Activated B cell treated with CpG ODN at 0.5 μM for 24 hours (primary cell): Measurements from ENCODE around the gene ZCCHC2. TPM values are rescaled to one million over a fixed set of nuclear protein-coding genes. Genes with fewer than 3 reads are reported as not detected.

Experiments
- ATAC-seq: fragments of 200-7000 bp; cut with Tn5 transposase; one replicate; pipeline ENCODE4 v1.10.0; 2021; ENCODE audit warnings: low read depth, mild to moderate bottlenecking, moderate library complexity
- CTCF ChIA-PET: fragments of 350-600 bp; sonication (Branson Sonifier 250); formaldehyde crosslinking; loops from one replicate; lab custom pipeline; 2021; ENCODE audit warnings: antibody characterized with exemption; lab: Charles Lee
- POLR2A ChIA-PET: fragments of 350-600 bp; sonication (Branson Sonifier 250); formaldehyde crosslinking; loops from one replicate; lab custom pipeline; 2021; ENCODE audit warnings: antibody characterized with exemption; lab: Charles Lee
- DNase-seq: peaks from one replicate; pipeline ENCODE4 v3.0.0; 2022
- H3K27ac Mint-ChIP-seq: one replicate; pipeline ENCODE4 v1.8.0; 2020; ENCODE audit warnings: mixed read lengths
- H3K27me3 Mint-ChIP-seq: one replicate; pipeline ENCODE4 v1.8.0; 2021; ENCODE audit warnings: mixed read lengths
- H3K36me3 Mint-ChIP-seq: one replicate; pipeline ENCODE4 v1.8.0; 2021; ENCODE audit warnings: low read depth, mixed read lengths
- H3K4me1 Mint-ChIP-seq: one replicate; pipeline ENCODE4 v1.8.0; 2021; ENCODE audit warnings: mixed read lengths
- H3K4me3 Mint-ChIP-seq: one replicate; pipeline ENCODE4 v1.8.0; 2020; ENCODE audit warnings: mild to moderate bottlenecking, mixed read lengths
- H3K9me3 Mint-ChIP-seq: one replicate; pipeline ENCODE4 v1.8.0; 2020; ENCODE audit warnings: mixed read lengths
- CTCF ChIP-seq: fragments of 200-600 bp; IDR thresholded peaks from one replicate; pipeline ENCODE4 v1.8.0; 2022; ENCODE audit warnings: antibody characterized with exemption, mild to moderate bottlenecking
- intact Hi-C: fragments of 100-400 bp; cut with micrococcal nuclease; formaldehyde crosslinking; loops from one replicate; pipeline ENCODE4 v1.15.1; 2024
- total RNA-seq: library from RNA; stranded (reverse); gene quantifications from 2 replicates; pipeline ENCODE4 v1.2.3, GENCODE V29; 2022

The ZCCHC2 gene
- total RNA-seq, 1 donor from 2014 or later, result 29.4 TPM

GRCh38 chr18:62607708-62608428 lies 85.0 kb downstream of the ZCCHC2 start:
- peaks cover 11% of the 10 kb centered on the region for H3K27me3 Mint-ChIP-seq
- H3K9me3 Mint-ChIP-seq, result no peaks in the 10 kb centered on the region
- no peak for DNase-seq
- TF ChIP-seq CTCF, result no peak
- POLR2A ChIA-PET, result no interaction called here
- ATAC-seq, result no peak
- intact Hi-C loops, result no loop called here
- peaks cover 5% of the 10 kb centered on the region for H3K4me1 Mint-ChIP-seq
- CTCF ChIA-PET, result no interaction called here
- no peak overlapping the region for H3K4me3 Mint-ChIP-seq
- H3K27ac Mint-ChIP-seq, result no peak overlapping the region
- H3K36me3 Mint-ChIP-seq, result no peaks in the 10 kb centered on the region

GRCh38 chr18:62609764-62610163 lies 86.9 kb downstream of the ZCCHC2 start:
- Mint-ChIP-seq H3K27ac (no peak overlapping the region), H3K27me3 (peaks cover 9% of the 10 kb centered on the region), H3K4me3 (no peak overlapping the region), H3K4me1 (peaks cover 10% of the 10 kb centered on the region), H3K9me3 (no peaks in the 10 kb centered on the region), H3K36me3 (no peaks in the 10 kb centered on the region)
- intact Hi-C loops, result no loop called here
- POLR2A ChIA-PET, result no interaction called here
- CTCF ChIA-PET, result no interaction called here
- no peak for TF ChIP-seq CTCF
- no peak for DNase-seq
- no peak for ATAC-seq

- CTCF ChIA-PET, result no interaction called here
Measured at GRCh38 chr18:62610351-62610700, 87.5 kb downstream of the ZCCHC2 start.

GRCh38 chr18:62610701-62611411 lies 88.0 kb downstream of the ZCCHC2 start:
- intact Hi-C loops, result no loop called here
- POLR2A ChIA-PET, result no interaction called here
- peaks cover 13% of the 10 kb centered on the region for H3K27me3 Mint-ChIP-seq
- CTCF ChIA-PET, result no interaction called here
- H3K4me1 Mint-ChIP-seq, result peaks cover 10% of the 10 kb centered on the region
- no peak for DNase-seq
- H3K9me3 Mint-ChIP-seq, result no peaks in the 10 kb centered on the region
- TF ChIP-seq CTCF, result no peak
- no peak for ATAC-seq
- H3K27ac Mint-ChIP-seq, result no peak overlapping the region
- H3K4me3 Mint-ChIP-seq, result no peak overlapping the region
- no peaks in the 10 kb centered on the region for H3K36me3 Mint-ChIP-seq

More at GRCh38 chr18:62610351-62610700, 87.5 kb downstream of the ZCCHC2 start:
- no peaks in the 10 kb centered on the region for H3K9me3 Mint-ChIP-seq
- no peak overlapping the region for H3K4me3 Mint-ChIP-seq
- ATAC-seq (no peak), DNase-seq (no peak)
- intact Hi-C loops, result no loop called here
- peaks cover 11% of the 10 kb centered on the region for H3K27me3 Mint-ChIP-seq
- H3K36me3 Mint-ChIP-seq, result no peaks in the 10 kb centered on the region
- H3K27ac Mint-ChIP-seq, result no peak overlapping the region
- peaks cover 10% of the 10 kb centered on the region for H3K4me1 Mint-ChIP-seq
- POLR2A ChIA-PET, result no interaction called here
- TF ChIP-seq CTCF, result no peak

GRCh38 chr18:62611453-62612288 lies 88.8 kb downstream of the ZCCHC2 start:
- peaks cover 10% of the 10 kb centered on the region for H3K4me1 Mint-ChIP-seq

More at GRCh38 chr18:62611453-62612288, 88.8 kb downstream of the ZCCHC2 start:
- DNase-seq (no peak), ATAC-seq (no peak)
- intact Hi-C loops, result no loop called here
- H3K4me3 Mint-ChIP-seq, result no peak overlapping the region
- no peak overlapping the region for H3K27ac Mint-ChIP-seq
- H3K27me3 Mint-ChIP-seq, result peaks cover 19% of the 10 kb centered on the region
- H3K36me3 Mint-ChIP-seq, result no peaks in the 10 kb centered on the region
- CTCF ChIA-PET, result no interaction called here
- no peak for TF ChIP-seq CTCF
- no peaks in the 10 kb centered on the region for H3K9me3 Mint-ChIP-seq
- POLR2A ChIA-PET, result no interaction called here
